Left lung (tissue), 10 donors: ENCODE measurements around the gene PCBP3. TPM values are rescaled to one million over a fixed set of nuclear protein-coding genes. Genes with fewer than 3 reads are reported as not detected.

Experiments used
- ATAC-seq: fragments of 200-7000 bp; cut with Tn5 transposase; one replicate; pipeline ENCODE4 v1.9.1; 2020; ENCODE audit warnings: moderate library complexity
- DNase-seq, 4 donors: peaks; one replicate each; pipeline ENCODE4 v3.0.0-alpha.2; 2013 to 2020
- H3K27ac ChIP-seq, 2 donors: fragments of 200-600 bp; sonication (generic) in 1 of 2; one replicate each; pipeline versions ENCODE4 v1.5.0 to v1.8.0; 2020 to 2021
- H3K27me3 ChIP-seq, 2 donors: fragments of 200-600 bp; sonication (generic) in 1 of 2; one replicate each; pipeline versions ENCODE4 v1.5.0 to v1.8.0; 2020 to 2021
- H3K36me3 ChIP-seq, 2 donors: fragments of 200-600 bp; sonication (generic) in 1 of 2; one replicate each; pipeline versions ENCODE4 v1.5.0 to v1.8.0; 2020 to 2021
- H3K4me1 ChIP-seq, 2 donors: fragments of 200-600 bp; one replicate each; pipeline ENCODE4 v1.8.0; 2021
- H3K4me3 ChIP-seq, 2 donors: fragments of 200-600 bp; sonication (generic) in 1 of 2; one replicate each; pipeline versions ENCODE4 v1.5.0 to v1.8.0; 2020 to 2021; ENCODE audit warnings: mild to moderate bottlenecking in 1 of 2
- H3K9me3 ChIP-seq, 2 donors: fragments of 200-600 bp; sonication (generic) in 1 of 2; one replicate each; pipeline versions ENCODE4 v1.5.0 to v1.8.0; 2020 to 2021
- intact Hi-C, 2 donors: fragments of 100-400 bp; cut with DNase I; formaldehyde crosslinking; loops; one replicate each; pipeline versions ENCODE4 v1.11.2 to v1.14.2; 2022
- polyA plus RNA-seq, 6 donors: library from polyadenylated mRNA; unstranded; fragments of 120-200 nt; gene quantifications; one replicate each; pipeline ENCODE4 v1.2.1, GENCODE V29; 2013; ENCODE audit not compliant: insufficient read length in 6 of 6
- total RNA-seq, 2 donors: library from RNA; stranded (reverse); fragmentation: NEBNext Ultra II Directional; extraction: Animal tissue kit (Norgen Biotek cat#: 25700); gene quantifications; one replicate each; pipeline ENCODE4 v1.2.1, GENCODE V29; 2021
- TF ChIP-seq, protein P1 (sequence below), 2 donors: fragments of 200-600 bp; sonication (generic) in 1 of 2; IDR thresholded peaks; one replicate each; pipeline versions ENCODE4 v1.5.0 to v1.8.0; 2021; ENCODE audit warnings: antibody characterized with exemption in 2 of 2
- donor health status: DM: no; HTN: yes; CAD: no.
- donor health status: DM: no; HTN: no; CAD: no.

Gene PCBP3
- total and polyA plus RNA-seq, 8 donors, result 2.1 to 13.8 (median 3.0) TPM

DNA sequence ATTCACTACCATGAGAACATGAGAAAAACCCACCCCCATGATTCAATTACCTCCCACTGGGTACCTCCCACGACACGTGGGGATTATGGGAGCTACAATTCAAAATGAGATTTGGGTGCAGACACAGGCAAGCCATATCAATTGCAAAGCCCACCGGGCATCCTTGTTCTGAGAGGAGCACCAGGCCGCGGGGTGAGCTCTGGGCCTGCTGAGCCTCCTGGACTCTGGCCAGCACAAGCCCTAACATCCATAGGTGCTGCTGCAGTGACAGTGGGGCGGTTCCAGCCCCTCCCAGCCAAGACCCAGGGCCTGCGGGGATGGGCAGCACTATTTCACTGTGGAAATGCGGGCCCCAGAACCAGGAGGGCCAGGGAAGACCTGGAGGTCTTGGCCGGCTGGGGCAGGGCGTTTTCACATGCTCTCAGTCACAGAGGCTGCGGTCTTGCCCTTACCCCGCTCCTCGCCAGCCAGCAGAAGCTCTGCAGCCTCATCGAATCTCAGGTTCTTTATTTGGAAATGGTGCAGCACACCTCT is 103.8 kb downstream of the PCBP3 start:
- no peak for ATAC-seq
- intact Hi-C loops, result no loop called here
- H3K27me3 ChIP-seq, result no peaks in the 10 kb centered on the region
- H3K9me3 ChIP-seq, result no peaks in the 10 kb centered on the region
- H3K4me3 ChIP-seq, result no peak overlapping the region
- TF ChIP-seq, protein P1, sequence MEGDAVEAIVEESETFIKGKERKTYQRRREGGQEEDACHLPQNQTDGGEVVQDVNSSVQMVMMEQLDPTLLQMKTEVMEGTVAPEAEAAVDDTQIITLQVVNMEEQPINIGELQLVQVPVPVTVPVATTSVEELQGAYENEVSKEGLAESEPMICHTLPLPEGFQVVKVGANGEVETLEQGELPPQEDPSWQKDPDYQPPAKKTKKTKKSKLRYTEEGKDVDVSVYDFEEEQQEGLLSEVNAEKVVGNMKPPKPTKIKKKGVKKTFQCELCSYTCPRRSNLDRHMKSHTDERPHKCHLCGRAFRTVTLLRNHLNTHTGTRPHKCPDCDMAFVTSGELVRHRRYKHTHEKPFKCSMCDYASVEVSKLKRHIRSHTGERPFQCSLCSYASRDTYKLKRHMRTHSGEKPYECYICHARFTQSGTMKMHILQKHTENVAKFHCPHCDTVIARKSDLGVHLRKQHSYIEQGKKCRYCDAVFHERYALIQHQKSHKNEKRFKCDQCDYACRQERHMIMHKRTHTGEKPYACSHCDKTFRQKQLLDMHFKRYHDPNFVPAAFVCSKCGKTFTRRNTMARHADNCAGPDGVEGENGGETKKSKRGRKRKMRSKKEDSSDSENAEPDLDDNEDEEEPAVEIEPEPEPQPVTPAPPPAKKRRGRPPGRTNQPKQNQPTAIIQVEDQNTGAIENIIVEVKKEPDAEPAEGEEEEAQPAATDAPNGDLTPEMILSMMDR (IDR thresholded peaks at IDR 0.05), result no peak
- H3K4me1 ChIP-seq, result no peaks in the 10 kb centered on the region
- no peak for DNase-seq
- H3K27ac ChIP-seq, result no peak overlapping the region
- H3K36me3 ChIP-seq, result no peaks in the 10 kb centered on the region

DNA sequence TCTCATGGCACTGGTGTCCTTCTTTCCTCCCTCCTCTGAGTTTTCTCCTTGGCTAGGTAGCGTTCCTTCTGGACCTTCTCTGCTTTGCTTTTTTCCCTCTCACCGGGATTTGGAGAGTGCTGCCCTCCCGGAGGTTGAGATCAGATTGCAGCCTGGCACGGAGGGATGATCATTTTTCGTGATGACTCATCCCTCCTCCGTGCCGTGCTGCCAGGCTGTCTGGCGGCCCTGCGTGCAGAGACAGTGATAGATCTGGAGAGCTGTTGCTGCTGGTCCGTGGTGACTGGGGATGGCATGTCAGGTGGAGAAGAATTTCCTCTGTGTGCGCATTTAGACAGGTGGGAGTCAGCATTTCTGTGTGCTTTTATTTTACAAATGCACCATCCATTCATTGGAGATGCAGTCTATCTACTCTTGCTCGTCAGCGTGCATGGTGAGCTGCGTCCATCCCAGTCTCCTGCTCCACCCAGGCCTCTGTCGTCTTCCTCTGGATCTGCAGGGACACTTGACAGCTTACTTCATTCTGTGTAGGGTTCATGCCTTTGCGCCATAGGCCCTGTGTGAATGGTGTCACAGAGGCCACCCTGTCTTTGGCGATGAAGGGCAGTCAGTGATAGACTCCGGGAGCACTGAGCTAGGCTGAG is 104.4 kb downstream of the PCBP3 start:
- DNase-seq, result no peak
- H3K36me3 ChIP-seq, result no peaks in the 10 kb centered on the region
- no peaks in the 10 kb centered on the region for H3K4me1 ChIP-seq
- H3K27ac ChIP-seq, result no peak overlapping the region
- H3K27me3 ChIP-seq, result no peaks in the 10 kb centered on the region
- H3K9me3 ChIP-seq, result no peaks in the 10 kb centered on the region
- intact Hi-C loops, result no loop called here
- no peak overlapping the region for H3K4me3 ChIP-seq
- TF ChIP-seq, protein P1 (IDR thresholded peaks at IDR 0.05), result no peak
- ATAC-seq, result no peak

DNA sequence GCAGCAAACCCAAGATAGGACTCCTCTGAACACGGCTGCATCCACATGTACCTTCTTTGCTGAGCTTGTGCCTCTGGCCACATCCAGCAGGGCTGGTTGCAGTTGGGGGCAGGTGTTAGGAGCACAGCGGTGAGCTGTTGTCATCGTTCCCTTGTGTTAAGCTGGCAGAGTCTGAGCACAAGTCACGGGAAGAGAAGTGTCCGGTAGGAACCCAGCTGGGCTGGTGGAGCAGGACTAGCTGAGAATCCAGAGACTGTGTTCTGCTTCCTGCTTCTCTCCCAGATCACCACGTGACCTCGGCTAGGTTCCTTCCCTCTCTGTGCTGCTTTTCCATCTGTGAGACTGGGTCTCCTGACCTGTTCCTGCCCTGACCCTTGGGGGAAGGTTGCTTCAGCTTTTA is 105.1 kb downstream of the PCBP3 start:
- Histone ChIP-seq H3K4me1 (no peaks in the 10 kb centered on the region), H3K36me3 (no peaks in the 10 kb centered on the region), H3K9me3 (no peaks in the 10 kb centered on the region), H3K27me3 (no peaks in the 10 kb centered on the region), H3K4me3 (no peak overlapping the region), H3K27ac (no peak overlapping the region)
- TF ChIP-seq, protein P1 (IDR thresholded peaks at IDR 0.05), result no peak
- ATAC-seq (no peak), DNase-seq (no peak)
- intact Hi-C loops, result no loop called here

DNA sequence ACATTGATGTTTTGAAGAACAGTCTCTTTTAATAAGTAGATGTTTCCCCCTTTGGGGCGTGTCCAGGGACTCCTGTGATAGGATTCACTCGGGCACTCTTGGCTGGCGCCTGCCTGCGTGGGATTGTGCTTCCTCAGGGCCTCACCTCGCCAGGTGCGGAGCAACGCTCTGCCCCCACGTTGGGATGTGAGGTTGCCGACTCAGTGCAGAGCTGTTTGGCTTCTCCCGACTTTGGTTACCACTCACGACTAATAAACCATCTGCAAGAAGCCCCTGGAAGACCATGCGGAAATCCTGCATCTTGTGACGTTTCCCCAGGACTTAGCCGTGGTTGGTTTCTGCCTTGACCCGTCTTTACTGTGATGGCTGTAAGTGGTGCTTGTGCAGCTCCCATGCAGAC is 106.4 kb downstream of the PCBP3 start:
- no peak for ATAC-seq
- H3K4me3 ChIP-seq, result no peak overlapping the region
- no peaks in the 10 kb centered on the region for H3K9me3 ChIP-seq
- no peak overlapping the region for H3K27ac ChIP-seq
- intact Hi-C loops, result no loop called here
- H3K4me1 ChIP-seq, result no peaks in the 10 kb centered on the region
- no peak for DNase-seq
- H3K36me3 ChIP-seq, result no peaks in the 10 kb centered on the region
- no peaks in the 10 kb centered on the region for H3K27me3 ChIP-seq
- TF ChIP-seq, protein P1 (IDR thresholded peaks at IDR 0.05), result no peak

DNA sequence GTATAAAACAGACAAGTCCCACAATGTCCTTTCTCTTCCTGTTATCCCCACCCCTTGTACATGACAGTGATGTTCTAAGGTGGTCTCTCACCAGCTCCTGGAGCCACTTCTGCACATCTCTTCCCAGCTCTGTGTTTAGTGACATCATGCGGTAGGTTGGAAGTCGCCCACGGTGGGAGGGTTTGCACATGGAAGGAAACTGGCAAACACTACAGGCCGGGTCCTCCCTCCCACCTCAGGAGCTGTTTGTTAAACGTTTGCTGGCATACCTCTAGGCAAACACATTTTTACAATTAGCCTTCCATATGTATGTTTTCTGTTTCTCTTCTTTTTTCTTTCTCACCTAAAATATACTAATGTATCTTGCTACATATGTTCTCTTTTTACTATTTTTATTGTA is 107.4 kb downstream of the PCBP3 start:
- H3K4me1 ChIP-seq, result no peaks in the 10 kb centered on the region
- H3K27me3 ChIP-seq, result no peaks in the 10 kb centered on the region
- peaks cover 0 to 4% of the 10 kb centered on the region in 2 donors for H3K9me3 ChIP-seq
- intact Hi-C loops, result no loop called here
- no peak overlapping the region for H3K4me3 ChIP-seq
- H3K27ac ChIP-seq, result no peak overlapping the region
- ATAC-seq (no peak), DNase-seq (no peak)
- no peaks in the 10 kb centered on the region for H3K36me3 ChIP-seq
- TF ChIP-seq, protein P1 (IDR thresholded peaks at IDR 0.05), result no peak
